ENCODE results near the gene RNF149.
"Not testable (repeated sequence)": the region's sequence is repeated elsewhere in the genome, so short reads cannot be mapped to it uniquely, and the experiment has no call there.

RNF149 gene

GRCh38 chr2:101308432-101309210, at the start of gene RNF149:
Gene RNF149 (minus strand): TSS chr2:101308701. CDS start chr2:101308588, 113 bp downstream.
- DNase-seq = peak; percentile 34

GRCh38 chr2:101357376-101357775, 48.9 kb upstream of the RNF149 start:
- no peak for DNase-seq

GRCh38 chr2:101356521-101356920, 48.0 kb upstream of the RNF149 start:
- DNase-seq = no peak

GRCh38 chr2:101356055-101356454, 47.6 kb upstream of the RNF149 start:
- no peak for DNase-seq

GRCh38 chr2:101355401-101356054, 47.0 kb upstream of the RNF149 start:
- DNase-seq = no peak

GRCh38 chr2:101354420-101355311, 46.2 kb upstream of the RNF149 start:
- no peak for DNase-seq

GRCh38 chr2:101352631-101353030, 44.1 kb upstream of the RNF149 start:
- not testable (repeated sequence) for DNase-seq

GRCh38 chr2:101351207-101351606, 42.7 kb upstream of the RNF149 start:
- no peak for DNase-seq

GRCh38 chr2:101349893-101350662, 41.6 kb upstream of the RNF149 start:
- DNase-seq = no peak

GRCh38 chr2:101348883-101349282, 40.4 kb upstream of the RNF149 start:
- no peak for DNase-seq

GRCh38 chr2:101346909-101347308, 38.4 kb upstream of the RNF149 start:
- DNase-seq = no peak

GRCh38 chr2:101344137-101344536, 35.6 kb upstream of the RNF149 start:
- no peak for DNase-seq

- no peak for DNase-seq
These were observed 34.1 kb upstream of the RNF149 start for GRCh38 chr2:101342625-101343008.

- peak; percentile 5 for DNase-seq
These were observed 33.6 kb upstream of the RNF149 start for GRCh38 chr2:101341901-101342624.

GRCh38 chr2:101341421-101341820, 32.9 kb upstream of the RNF149 start:
- DNase-seq = no peak

GRCh38 chr2:101340141-101340551, 31.6 kb upstream of the RNF149 start:
- no peak for DNase-seq

- no peak for DNase-seq
These were observed 30.9 kb upstream of the RNF149 start for GRCh38 chr2:101339266-101339880.

- DNase-seq = no peak
These were observed 29.4 kb upstream of the RNF149 start for GRCh38 chr2:101337877-101338276.

GRCh38 chr2:101332885-101333766, 24.6 kb upstream of the RNF149 start:
- no peak for DNase-seq

GRCh38 chr2:101331202-101331601, 22.7 kb upstream of the RNF149 start:
- no peak for DNase-seq
